Mucosa of rectum (tissue), 2 donors: Measurements from ENCODE around the gene AP3D1.
"Not testable (repeated sequence)": the region's sequence is repeated elsewhere in the genome, so short reads cannot be mapped to it uniquely, and the experiment has no call there.

Experiments used
- H3K27ac ChIP-seq, 2 donors: one replicate each; pipeline ENCODE4 v1.7.0; 2013; ENCODE audit warnings: inconsistent platforms in 2 of 2, low read depth in 2 of 2, low read length in 2 of 2
- H3K27me3 ChIP-seq, 2 donors: one replicate each; pipeline ENCODE4 v1.7.0; 2013; ENCODE audit warnings: low read length in 2 of 2; ENCODE audit not compliant: control insufficient read depth in 2 of 2, insufficient read depth in 2 of 2
- H3K36me3 ChIP-seq, 2 donors: one replicate each; pipeline ENCODE4 v1.7.0; 2013; ENCODE audit warnings: low read length in 2 of 2; ENCODE audit not compliant: control insufficient read depth in 2 of 2, insufficient read depth in 2 of 2
- H3K4me1 ChIP-seq, 2 donors: one replicate each; pipeline ENCODE4 v1.7.0; 2013; ENCODE audit warnings: low read length in 2 of 2, mild to moderate bottlenecking in 1 of 2; ENCODE audit not compliant: control insufficient read depth in 2 of 2, insufficient read depth in 2 of 2
- H3K4me3 ChIP-seq, 2 donors: one replicate each; pipeline ENCODE4 v1.7.0; 2013; ENCODE audit warnings: low read length in 2 of 2
- H3K9ac ChIP-seq, 2 donors: one replicate each; pipeline ENCODE4 v1.7.0; 2013; ENCODE audit warnings: low read length in 2 of 2, low read depth in 1 of 2, mild to moderate bottlenecking in 1 of 2
- H3K9me3 ChIP-seq, 2 donors: one replicate each; pipeline ENCODE4 v1.7.0; 2013; ENCODE audit warnings: low read length in 2 of 2; ENCODE audit not compliant: control insufficient read depth in 2 of 2
- donor health status: healthy.
- donor health status: Normal muscosa, but diverticular disease.

Gene AP3D1

GRCh38 chr19:2099937-2100718 lies 51.2 kb downstream of the AP3D1 start:
- Histone ChIP-seq H3K4me1 (peaks cover 9 to 12% of the 10 kb centered on the region in 2 donors), H3K4me3 (no peak overlapping the region), H3K27ac (no peak overlapping the region), H3K9me3 (no peaks in the 10 kb centered on the region), H3K36me3 (peaks cover 19 to 32% of the 10 kb centered on the region in 2 donors), H3K27me3 (no peaks in the 10 kb centered on the region), H3K9ac (no peak overlapping the region)

- Histone ChIP-seq H3K27ac (no peak overlapping the region), H3K4me1 (peaks cover 16 to 23% of the 10 kb centered on the region in 2 donors), H3K4me3 (no peak overlapping the region), H3K27me3 (no peaks in the 10 kb centered on the region), H3K9ac (no peak overlapping the region), H3K9me3 (no peaks in the 10 kb centered on the region), H3K36me3 (peaks cover 19 to 28% of the 10 kb centered on the region in 2 donors)
These were observed 52.3 kb downstream of the AP3D1 start for GRCh38 chr19:2099054-2099501.

GRCh38 chr19:2097886-2098327 lies 53.5 kb downstream of the AP3D1 start:
- Histone ChIP-seq H3K27me3 (no peaks in the 10 kb centered on the region), H3K9ac (no peak overlapping the region), H3K4me3 (no peak overlapping the region), H3K9me3 (no peaks in the 10 kb centered on the region), H3K27ac (no peak overlapping the region), H3K4me1 (peaks cover 17 to 23% of the 10 kb centered on the region in 2 donors), H3K36me3 (peaks cover 19 to 22% of the 10 kb centered on the region in 2 donors)

GRCh38 chr19:2097203-2097885 lies 54.0 kb downstream of the AP3D1 start:
- Histone ChIP-seq H3K36me3 (peaks cover 19 to 22% of the 10 kb centered on the region in 2 donors), H3K27me3 (no peaks in the 10 kb centered on the region), H3K4me1 (peaks cover 19 to 23% of the 10 kb centered on the region in 2 donors), H3K27ac (peak overlapping the region; percentile 76), H3K4me3 (peak overlapping the region; percentile 57 to 70), H3K9ac (peak overlapping the region; percentile 41 to 76), H3K9me3 (no peaks in the 10 kb centered on the region)

- Histone ChIP-seq H3K27me3 (no peaks in the 10 kb centered on the region), H3K27ac (peak within 1 kb of the TSS; percentile 97 to 99), H3K4me3 (peak within 1 kb of the TSS; percentile 77 to 85), H3K36me3 (peaks cover 14 to 18% of the 10 kb centered on the region in 2 donors), H3K9me3 (no peaks in the 10 kb centered on the region), H3K4me1 (peaks cover 19 to 23% of the 10 kb centered on the region in 2 donors), H3K9ac (peak within 1 kb of the TSS; percentile 52 to 90)
These were observed 54.7 kb downstream of the AP3D1 start, which contains the start of gene IZUMO4 for GRCh38 chr19:2096480-2097202. Gene IZUMO4 (plus strand): TSS chr19:2096915. CDS start chr19:2096946, 31 bp downstream.

GRCh38 chr19:2096034-2096479 lies 55.3 kb downstream of the AP3D1 start, which contains the start of gene MOB3A:
Gene MOB3A (minus strand): TSS chr19:2096326. CDS start chr19:2078560, 17,766 bp downstream.
- peak within 1 kb of the TSS; percentile 97 to 99 for H3K27ac ChIP-seq
- peak within 1 kb of the TSS; percentile 77 to 85 for H3K4me3 ChIP-seq
- H3K36me3 ChIP-seq: peaks cover 8 to 13% of the 10 kb centered on the region in 2 donors
- no peaks in the 10 kb centered on the region for H3K27me3 ChIP-seq
- no peaks in the 10 kb centered on the region for H3K9me3 ChIP-seq
- peaks cover 19 to 23% of the 10 kb centered on the region in 2 donors for H3K4me1 ChIP-seq
- H3K9ac ChIP-seq: peak within 1 kb of the TSS; percentile 60 to 90

GRCh38 chr19:2091926-2092525 lies 59.3 kb downstream of the AP3D1 start:
- H3K27me3 ChIP-seq, H3K9me3 ChIP-seq, H3K4me3 ChIP-seq, H3K36me3 ChIP-seq, H3K9ac ChIP-seq: not testable (repeated sequence)
- H3K27ac ChIP-seq: peak overlapping the region; percentile 16 to 27
- peaks cover 34 to 35% of the 10 kb centered on the region in 2 donors for H3K4me1 ChIP-seq

GRCh38 chr19:2089727-2090053 lies 61.7 kb downstream of the AP3D1 start:
- no peak overlapping the region for H3K9ac ChIP-seq
- no peaks in the 10 kb centered on the region for H3K36me3 ChIP-seq
- H3K4me3 ChIP-seq: no peak overlapping the region
- peaks cover 26 to 33% of the 10 kb centered on the region in 2 donors for H3K4me1 ChIP-seq
- no peaks in the 10 kb centered on the region for H3K27me3 ChIP-seq
- no peaks in the 10 kb centered on the region for H3K9me3 ChIP-seq
- H3K27ac ChIP-seq: peak overlapping the region in 1 of 2 donors; percentile 76

GRCh38 chr19:2089001-2089711 lies 62.2 kb downstream of the AP3D1 start:
- Histone ChIP-seq H3K9me3 (no peaks in the 10 kb centered on the region), H3K9ac (no peak overlapping the region), H3K36me3 (no peaks in the 10 kb centered on the region), H3K4me3 (no peak overlapping the region), H3K27me3 (no peaks in the 10 kb centered on the region), H3K27ac (peak overlapping the region in 1 of 2 donors; percentile 76), H3K4me1 (peaks cover 20 to 29% of the 10 kb centered on the region in 2 donors)
